ENCODE data around the gene CSTF3. TPM values are rescaled to one million over a fixed set of nuclear protein-coding genes. Genes with fewer than 3 reads are reported as not detected.
A peak's percentile ranks its signal among the peaks of the same experiment; 100 is the strongest.

The CSTF3 gene
- total RNA-seq, 1 experiment from 2014 or later = 45.6 TPM

- no peaks in the 10 kb centered on the region for H3K79me2 ChIP-seq (ENCODE audit: low read depth)
- H2AFZ ChIP-seq = no peak overlapping the region
- H3K4me1 ChIP-seq (replicated peaks; ENCODE audit: insufficient read depth) = no peaks in the 10 kb centered on the region
- H4K20me1 ChIP-seq (ENCODE audit: insufficient read depth) = no peaks in the 10 kb centered on the region
- H3K4me3 ChIP-seq = no peak overlapping the region
- DNase-seq = no peak
- intact Hi-C loops (cut with micrococcal nuclease; ENCODE audit: unreplicated experiment) = no loop called here
- H3K9me3 ChIP-seq (ENCODE audit: insufficient read depth, low read depth) = no peaks in the 10 kb centered on the region
- CTCF ChIA-PET = no interaction called here
- TF ChIP-seq, protein P1, sequence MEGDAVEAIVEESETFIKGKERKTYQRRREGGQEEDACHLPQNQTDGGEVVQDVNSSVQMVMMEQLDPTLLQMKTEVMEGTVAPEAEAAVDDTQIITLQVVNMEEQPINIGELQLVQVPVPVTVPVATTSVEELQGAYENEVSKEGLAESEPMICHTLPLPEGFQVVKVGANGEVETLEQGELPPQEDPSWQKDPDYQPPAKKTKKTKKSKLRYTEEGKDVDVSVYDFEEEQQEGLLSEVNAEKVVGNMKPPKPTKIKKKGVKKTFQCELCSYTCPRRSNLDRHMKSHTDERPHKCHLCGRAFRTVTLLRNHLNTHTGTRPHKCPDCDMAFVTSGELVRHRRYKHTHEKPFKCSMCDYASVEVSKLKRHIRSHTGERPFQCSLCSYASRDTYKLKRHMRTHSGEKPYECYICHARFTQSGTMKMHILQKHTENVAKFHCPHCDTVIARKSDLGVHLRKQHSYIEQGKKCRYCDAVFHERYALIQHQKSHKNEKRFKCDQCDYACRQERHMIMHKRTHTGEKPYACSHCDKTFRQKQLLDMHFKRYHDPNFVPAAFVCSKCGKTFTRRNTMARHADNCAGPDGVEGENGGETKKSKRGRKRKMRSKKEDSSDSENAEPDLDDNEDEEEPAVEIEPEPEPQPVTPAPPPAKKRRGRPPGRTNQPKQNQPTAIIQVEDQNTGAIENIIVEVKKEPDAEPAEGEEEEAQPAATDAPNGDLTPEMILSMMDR (conservative IDR thresholded peaks at IDR 0.05) = no peak
- no peak for TF ChIP-seq EZH2 (IDR thresholded peaks at IDR 0.05; ENCODE audit: low read depth)
- no peaks in the 10 kb centered on the region for H3K27me3 ChIP-seq (ENCODE audit: insufficient read depth, low read depth)
- BruUV-seq (replicated peaks) = no TSS peak
- H3K4me2 ChIP-seq = no peak overlapping the region
- POLR2A ChIA-PET (ENCODE audit: unreplicated experiment) = interaction anchor here (0.7 kb wide), 1 partner anchor 509 kb away, joined by 4 read pairs; no protein-coding TSS in a partner anchor
- H3K27ac ChIP-seq = no peak overlapping the region
- H3F3A ChIP-seq (ENCODE audit: insufficient read depth, low read depth) = no peaks in the 10 kb centered on the region
- no peaks in the 10 kb centered on the region; the same call in 1 of the 2 replicates for H3K9me2 ChIP-seq (ENCODE audit: insufficient read depth)
- H3K36me3 ChIP-seq (ENCODE audit: low read depth) = no peaks in the 10 kb centered on the region
Measured at GRCh38 chr11:33191467-33191866, 30.2 kb upstream of the CSTF3 start.

DNA sequence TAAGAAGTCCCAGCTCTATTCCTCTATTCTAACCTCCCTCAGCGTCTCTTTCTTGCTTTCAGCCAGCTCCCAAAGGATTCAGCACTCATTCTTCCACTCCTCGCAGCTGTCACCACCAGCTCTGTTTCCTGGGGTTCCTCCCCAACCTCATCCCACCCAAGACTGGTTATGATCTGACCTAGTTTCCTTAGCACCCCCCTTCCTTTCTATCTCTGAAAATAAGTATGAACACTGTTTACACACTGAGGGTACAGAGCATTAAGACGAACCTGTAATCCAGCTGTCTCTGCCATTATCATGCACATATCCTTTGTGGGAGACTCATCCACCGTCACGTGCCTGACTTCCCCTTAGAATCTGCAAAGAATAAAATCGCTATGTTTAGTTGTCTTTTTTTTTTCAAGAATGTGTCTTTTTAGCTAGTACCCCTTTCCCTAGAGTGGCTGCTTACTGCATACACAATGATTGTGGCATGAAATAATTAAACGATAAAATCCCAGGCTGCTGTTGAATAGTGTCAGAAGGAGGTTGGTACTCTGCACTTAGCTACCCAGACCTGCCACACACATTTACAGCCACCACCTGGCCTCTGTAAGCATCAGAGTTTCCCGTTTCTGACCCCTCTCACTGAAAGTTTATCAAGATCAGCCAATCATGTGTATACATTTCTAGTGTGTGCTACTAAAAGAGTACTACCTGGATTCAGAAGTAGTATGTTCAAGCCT is 26.9 kb upstream of the CSTF3 start:
- CTCF ChIA-PET = interaction anchor here (0.6 kb wide), 1 partner anchor 78 kb away, joined by 11 read pairs; no protein-coding TSS in a partner anchor
- no peak overlapping the region for H3K27ac ChIP-seq
- no peaks in the 10 kb centered on the region for H3K36me3 ChIP-seq (ENCODE audit: low read depth)
- no peak overlapping the region for H3K4me2 ChIP-seq
- H3K4me3 ChIP-seq = no peak overlapping the region
- TF ChIP-seq, protein P1 (conservative IDR thresholded peaks at IDR 0.05) = no peak
- TF ChIP-seq EZH2 (IDR thresholded peaks at IDR 0.05; ENCODE audit: low read depth) = no peak
- no peaks in the 10 kb centered on the region; the same call in 1 of the 2 replicates for H3K9me2 ChIP-seq (ENCODE audit: insufficient read depth)
- no peaks in the 10 kb centered on the region for H3K79me2 ChIP-seq (ENCODE audit: low read depth)
- POLR2A ChIA-PET (ENCODE audit: unreplicated experiment) = interaction anchor here (0.6 kb wide), 1 partner anchor 58 kb away, joined by 5 read pairs; no protein-coding TSS in a partner anchor
- intact Hi-C loops (cut with micrococcal nuclease; ENCODE audit: unreplicated experiment) = no loop called here
- H3K4me1 ChIP-seq (replicated peaks; ENCODE audit: insufficient read depth) = no peaks in the 10 kb centered on the region
- no peaks in the 10 kb centered on the region for H3K9me3 ChIP-seq (ENCODE audit: insufficient read depth, low read depth)
- H3F3A ChIP-seq (ENCODE audit: insufficient read depth, low read depth) = no peaks in the 10 kb centered on the region
- no TSS peak for BruUV-seq (replicated peaks)
- H2AFZ ChIP-seq = no peak overlapping the region
- no peaks in the 10 kb centered on the region for H3K27me3 ChIP-seq (ENCODE audit: insufficient read depth, low read depth)
- DNase-seq = peak in 1 of 2 experiments; percentile 28
- H4K20me1 ChIP-seq (ENCODE audit: insufficient read depth) = no peaks in the 10 kb centered on the region

- Histone ChIP-seq H3F3A (ENCODE audit: insufficient read depth, low read depth) (no peaks in the 10 kb centered on the region), H3K4me2 (no peak overlapping the region), H3K36me3 (ENCODE audit: low read depth) (no peaks in the 10 kb centered on the region), H3K27ac (no peak overlapping the region), H3K9me2 (ENCODE audit: insufficient read depth) (no peaks in the 10 kb centered on the region; the same call in 1 of the 2 replicates), H3K9me3 (ENCODE audit: insufficient read depth, low read depth) (no peaks in the 10 kb centered on the region), H3K27me3 (ENCODE audit: insufficient read depth, low read depth) (no peaks in the 10 kb centered on the region), H3K4me1 (replicated peaks; ENCODE audit: insufficient read depth) (no peaks in the 10 kb centered on the region), H4K20me1 (ENCODE audit: insufficient read depth) (no peaks in the 10 kb centered on the region), H2AFZ (no peak overlapping the region), H3K4me3 (no peak overlapping the region), H3K79me2 (ENCODE audit: low read depth) (no peaks in the 10 kb centered on the region)
- ChIA-PET CTCF (no interaction called here), POLR2A (ENCODE audit: unreplicated experiment) (no interaction called here)
- DNase-seq = peak in 1 of 2 experiments; percentile 18
- intact Hi-C loops (cut with micrococcal nuclease; ENCODE audit: unreplicated experiment) = no loop called here
- TF ChIP-seq, protein P1 (conservative IDR thresholded peaks at IDR 0.05) = no peak
- TF ChIP-seq EZH2 (IDR thresholded peaks at IDR 0.05; ENCODE audit: low read depth) = no peak
- no TSS peak for BruUV-seq (replicated peaks)
Measured at GRCh38 chr11:33185756-33186155, 24.5 kb upstream of the CSTF3 start.
